Esophagus (tissue), 2 donors: ENCODE measurements around the gene IQGAP1. TPM values are rescaled to one million over a fixed set of nuclear protein-coding genes. Genes with fewer than 3 reads are reported as not detected.

Source experiments
- H3K27ac ChIP-seq, 2 donors: one replicate each; pipeline ENCODE4 v1.5.1; 2013; ENCODE audit warnings: low read depth in 2 of 2, mild to moderate bottlenecking in 2 of 2, inconsistent platforms in 1 of 2, low read length in 1 of 2, moderate library complexity in 1 of 2
- H3K27me3 ChIP-seq, 2 donors: one replicate each; pipeline ENCODE4 v1.6.1; 2013; ENCODE audit warnings: low read length in 2 of 2, control low read depth in 1 of 2, mild to moderate bottlenecking in 1 of 2; ENCODE audit not compliant: insufficient read depth in 2 of 2, control insufficient read depth in 1 of 2
- H3K36me3 ChIP-seq, 2 donors: one replicate each; pipeline ENCODE4 v1.6.1; 2013; ENCODE audit warnings: low read length in 1 of 2; ENCODE audit not compliant: control insufficient read depth in 2 of 2, insufficient read depth in 2 of 2
- H3K4me1 ChIP-seq, 2 donors: one replicate each; pipeline ENCODE4 v1.6.1; 2013; ENCODE audit warnings: low read length in 1 of 2; ENCODE audit not compliant: control insufficient read depth in 2 of 2, insufficient read depth in 2 of 2
- H3K4me3 ChIP-seq, 2 donors: one replicate each; pipeline ENCODE4 v1.5.1; 2013; ENCODE audit warnings: low read length in 2 of 2, mild to moderate bottlenecking in 2 of 2, low read depth in 1 of 2, moderate library complexity in 1 of 2
- H3K9me3 ChIP-seq, 2 donors: one replicate each; pipeline ENCODE4 v1.6.1; 2013; ENCODE audit warnings: mild to moderate bottlenecking in 2 of 2, low read depth in 1 of 2, low read length in 1 of 2, moderate library complexity in 1 of 2; ENCODE audit not compliant: control insufficient read depth in 2 of 2, insufficient read depth in 1 of 2
- WGBS, 2 donors: extraction: QIAGEN DNeasy Blood & Tissue Kit; methylation state at CpG; one replicate each; pipeline ENCODE4 v1.1.7; 2013; 5-methylcytosine and 5-hydroxymethylcytosine counted together
- polyA plus RNA-seq, 2 donors: library from polyadenylated mRNA; stranded (reverse); fragments of 200-250 nt; gene quantifications; one replicate each; pipeline ENCODE4 v1.2.3, GENCODE V29; 2013
- donor health status: healthy with polysubstance abuse.
- donor health status: Bipolar disorder and iron deficiency.

The IQGAP1 gene
- polyA plus RNA-seq, 2 donors, result 68.4 to 106 TPM

DNA sequence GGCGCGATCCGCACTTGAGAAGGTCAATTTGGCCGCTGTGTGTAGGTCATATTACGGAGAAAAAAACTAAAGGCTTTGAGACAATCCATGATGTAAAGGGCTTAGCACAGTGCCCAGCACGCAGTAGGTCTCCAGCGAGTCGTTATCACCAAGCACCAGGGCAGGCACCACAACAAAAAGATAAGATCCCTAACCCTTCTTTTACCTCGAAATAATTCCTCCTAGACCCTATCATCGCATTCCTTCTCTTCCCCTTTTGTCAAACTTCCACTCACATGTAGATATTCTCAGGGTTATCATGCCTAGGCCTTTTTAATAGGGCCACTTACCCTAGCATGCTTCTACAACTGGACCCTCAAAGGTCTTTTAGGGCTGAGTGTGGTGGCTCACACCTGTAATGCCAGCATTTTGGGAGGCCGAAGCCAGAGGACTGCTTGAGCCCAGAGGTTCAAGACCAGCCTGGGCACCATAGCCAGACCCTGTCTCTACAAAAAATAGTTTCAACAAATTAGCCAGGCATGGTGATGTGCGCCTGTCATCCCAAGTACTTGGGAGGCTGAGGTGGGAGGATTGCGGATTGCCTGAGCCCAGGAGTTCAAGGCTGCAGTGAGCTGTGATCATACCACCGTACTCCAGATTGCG lies 22.5 kb upstream of the IQGAP1 start:
- WGBS, 2 donors, result 90 to 96% methylated on average over 15 of the region's 15 CpGs
- Histone ChIP-seq H3K27ac (no peak overlapping the region), H3K36me3 (no peaks in the 10 kb centered on the region), H3K9me3 (no peaks in the 10 kb centered on the region), H3K4me1 (no peaks in the 10 kb centered on the region), H3K27me3 (no peaks in the 10 kb centered on the region), H3K4me3 (no peak overlapping the region)

DNA sequence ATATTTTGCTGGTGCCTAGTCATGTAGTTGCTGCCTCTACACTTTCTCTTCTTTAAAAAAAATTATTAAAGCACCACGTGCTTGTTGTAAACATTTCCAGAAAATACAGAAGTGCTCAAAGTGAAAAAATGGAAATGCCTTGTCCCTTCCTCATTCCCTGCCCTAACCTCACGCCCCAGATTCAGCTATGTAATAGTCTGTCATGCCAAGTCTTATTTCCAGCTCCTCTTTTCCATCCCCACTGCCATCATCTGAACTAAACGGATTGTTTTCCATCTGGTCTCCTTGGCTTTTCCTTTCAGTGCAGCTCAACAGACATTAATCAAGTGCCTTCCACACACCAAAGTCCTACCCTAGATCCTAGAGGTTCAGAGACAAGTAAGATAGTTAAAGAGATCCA lies 20.5 kb upstream of the IQGAP1 start:
- Histone ChIP-seq H3K27me3 (no peaks in the 10 kb centered on the region), H3K4me1 (no peaks in the 10 kb centered on the region), H3K4me3 (no peak overlapping the region), H3K9me3 (no peaks in the 10 kb centered on the region), H3K27ac (peak overlapping the region in 1 of 2 donors; percentile 20), H3K36me3 (no peaks in the 10 kb centered on the region)
- 22 to 42% methylated on average over 3 of the region's 3 CpGs for WGBS, 2 donors

- 96% methylated on average over 7 of the region's 7 CpGs for WGBS, 2 donors
- Histone ChIP-seq H3K27ac (no peak overlapping the region), H3K4me3 (no peak overlapping the region), H3K27me3 (no peaks in the 10 kb centered on the region), H3K36me3 (no peaks in the 10 kb centered on the region), H3K9me3 (peaks cover 0 to 3% of the 10 kb centered on the region in 2 donors), H3K4me1 (peaks cover 0 to 3% of the 10 kb centered on the region in 2 donors)
Measured at GRCh38 chr15:90375071-90375470, 13.0 kb upstream of the IQGAP1 start.

- Histone ChIP-seq H3K36me3 (no peaks in the 10 kb centered on the region), H3K27me3 (no peaks in the 10 kb centered on the region), H3K4me3 (no peak overlapping the region), H3K27ac (no peak overlapping the region), H3K4me1 (peaks cover 0 to 3% of the 10 kb centered on the region in 2 donors), H3K9me3 (peaks cover 0 to 3% of the 10 kb centered on the region in 2 donors)
- 50 to 71% methylated on average over 6 of the region's 6 CpGs for WGBS, 2 donors
Measured at GRCh38 chr15:90376789-90377188, 11.3 kb upstream of the IQGAP1 start.

GRCh38 chr15:90379263-90379662 lies 8.8 kb upstream of the IQGAP1 start:
- no peaks in the 10 kb centered on the region for H3K36me3 ChIP-seq
- H3K27me3 ChIP-seq, result no peaks in the 10 kb centered on the region
- H3K27ac ChIP-seq, result no peak overlapping the region
- H3K9me3 ChIP-seq, result peaks cover 0 to 3% of the 10 kb centered on the region in 2 donors
- H3K4me3 ChIP-seq, result no peak overlapping the region
- peaks cover 0 to 3% of the 10 kb centered on the region in 2 donors for H3K4me1 ChIP-seq
- WGBS, 2 donors, result 78 to 95% methylated on average over 3 of the region's 3 CpGs

DNA sequence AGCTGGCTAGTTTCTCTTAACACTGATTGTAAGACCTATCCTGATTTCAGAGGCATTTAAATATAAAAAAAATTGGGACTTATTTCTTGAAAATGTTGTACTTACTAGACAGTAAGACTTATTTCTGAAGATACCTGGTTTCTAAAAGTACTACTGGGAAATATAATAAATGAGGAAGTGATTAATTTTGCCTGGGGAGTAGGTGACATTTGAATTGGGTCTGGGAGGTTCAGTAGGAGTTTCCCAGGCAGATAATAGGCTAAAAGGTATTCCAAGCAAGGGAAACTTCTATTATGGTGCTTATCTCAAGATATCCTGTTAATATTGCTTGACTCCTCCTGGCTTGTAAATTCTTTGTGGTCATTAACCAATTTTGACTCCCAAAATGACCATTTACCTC lies 6.5 kb upstream of the IQGAP1 start:
- Histone ChIP-seq H3K27me3 (no peaks in the 10 kb centered on the region), H3K9me3 (peaks cover 0 to 3% of the 10 kb centered on the region in 2 donors), H3K36me3 (no peaks in the 10 kb centered on the region), H3K4me3 (no peak overlapping the region), H3K27ac (no peak overlapping the region), H3K4me1 (peaks cover 0 to 3% of the 10 kb centered on the region in 2 donors)

DNA sequence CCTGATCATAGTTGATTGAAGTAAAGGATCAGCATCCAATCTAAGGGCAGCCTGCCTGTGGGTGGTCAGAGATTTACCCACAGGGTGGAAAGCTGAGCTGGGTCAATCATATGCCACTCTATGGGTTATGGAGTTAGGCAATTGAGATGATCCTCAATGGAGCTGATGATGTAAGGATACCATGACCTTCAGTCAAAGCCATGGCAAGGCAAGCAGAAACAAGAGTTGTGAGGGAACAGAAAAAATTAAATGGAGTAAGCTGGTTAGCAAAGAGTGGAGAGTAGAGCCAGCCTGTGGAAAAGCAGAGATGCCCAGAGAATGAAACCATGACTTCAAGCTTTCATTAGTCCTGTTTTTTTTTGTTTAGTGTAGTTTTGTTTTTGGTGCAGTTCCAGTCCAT lies 5.7 kb upstream of the IQGAP1 start:
- H3K36me3 ChIP-seq, result no peaks in the 10 kb centered on the region
- H3K4me1 ChIP-seq, result peaks cover 0 to 3% of the 10 kb centered on the region in 2 donors
- no peak overlapping the region for H3K27ac ChIP-seq
- no peaks in the 10 kb centered on the region for H3K27me3 ChIP-seq
- H3K4me3 ChIP-seq, result no peak overlapping the region
- peaks cover 0 to 3% of the 10 kb centered on the region in 2 donors for H3K9me3 ChIP-seq

GRCh38 chr15:90386221-90386620 lies 1.8 kb upstream of the IQGAP1 start:
- Histone ChIP-seq H3K27me3 (no peaks in the 10 kb centered on the region), H3K9me3 (no peaks in the 10 kb centered on the region), H3K4me1 (peaks cover 0 to 3% of the 10 kb centered on the region in 2 donors), H3K36me3 (no peaks in the 10 kb centered on the region), H3K4me3 (no peak overlapping the region), H3K27ac (no peak overlapping the region)
- whole genome bisulfite sequencing, 2 donors, result 40 to 59% methylated on average over 2 of the region's 2 CpGs

- no peaks in the 10 kb centered on the region for H3K9me3 ChIP-seq
- no peaks in the 10 kb centered on the region for H3K27me3 ChIP-seq
- H3K4me3 ChIP-seq, result peak overlapping the region; percentile 65 to 79
- H3K36me3 ChIP-seq, result peaks cover 0 to 2% of the 10 kb centered on the region in 2 donors
- 0 to 1% methylated on average over 47 to 52 of the region's 52 CpGs for WGBS, 2 donors
- peaks cover 3 to 4% of the 10 kb centered on the region in 2 donors for H3K4me1 ChIP-seq
- peak overlapping the region; percentile 97 to 98 for H3K27ac ChIP-seq
Measured at GRCh38 chr15:90388462-90389380, 679 bp downstream of the IQGAP1 start.
